Amniotic stem cell (primary cell): ENCODE measurements around the gene SLC5A1.
"Not testable (repeated sequence)": the region's sequence is repeated elsewhere in the genome, so short reads cannot be mapped to it uniquely, and the experiment has no call there.

Experiments
- DNase-seq: peaks from one replicate; lab custom pipeline; 2025; lab: John Stamatoyannopoulos, UW

Gene SLC5A1

GRCh38 chr22:32088084-32088483 is 45.0 kb downstream of the SLC5A1 start:
- no peak for DNase-seq

GRCh38 chr22:32097018-32097417 is 54.0 kb downstream of the SLC5A1 start:
- DNase-seq = no peak

GRCh38 chr22:32097881-32098499 is 54.9 kb downstream of the SLC5A1 start:
- no peak for DNase-seq

- DNase-seq = no peak
These were observed 57.6 kb downstream of the SLC5A1 start for GRCh38 chr22:32100711-32101110.

GRCh38 chr22:32103658-32104315 is 60.7 kb downstream of the SLC5A1 start:
- no peak for DNase-seq

- no peak for DNase-seq
These were observed 63.9 kb downstream of the SLC5A1 start for GRCh38 chr22:32106930-32107329.

- no peak for DNase-seq
These were observed 69.3 kb downstream of the SLC5A1 start for GRCh38 chr22:32112380-32112779.

- DNase-seq = no peak
These were observed 76.6 kb downstream of the SLC5A1 start for GRCh38 chr22:32119568-32120235.

- DNase-seq = no peak
These were observed 77.5 kb downstream of the SLC5A1 start for GRCh38 chr22:32120603-32121002.

GRCh38 chr22:32122899-32123298 is 79.8 kb downstream of the SLC5A1 start:
- no peak for DNase-seq

- no peak for DNase-seq
These were observed 80.6 kb downstream of the SLC5A1 start for GRCh38 chr22:32123657-32124056.

GRCh38 chr22:32127904-32128303 is 84.8 kb downstream of the SLC5A1 start:
- no peak for DNase-seq

- DNase-seq = no peak
These were observed 87.4 kb downstream of the SLC5A1 start for GRCh38 chr22:32130464-32130863.

GRCh38 chr22:32132126-32132525 is 89.1 kb downstream of the SLC5A1 start:
- DNase-seq = no peak

- DNase-seq = no peak
These were observed 89.7 kb downstream of the SLC5A1 start for GRCh38 chr22:32132783-32133182.

- not testable (repeated sequence) for DNase-seq
These were observed 91.7 kb downstream of the SLC5A1 start for GRCh38 chr22:32134796-32135195.

GRCh38 chr22:32135958-32136357 is 92.9 kb downstream of the SLC5A1 start:
- not testable (repeated sequence) for DNase-seq

- not testable (repeated sequence) for DNase-seq
These were observed 93.8 kb downstream of the SLC5A1 start for GRCh38 chr22:32136881-32137280.

GRCh38 chr22:32137731-32138324 is 94.8 kb downstream of the SLC5A1 start:
- not testable (repeated sequence) for DNase-seq

- not testable (repeated sequence) for DNase-seq
These were observed 95.5 kb downstream of the SLC5A1 start for GRCh38 chr22:32138576-32138975.

- not testable (repeated sequence) for DNase-seq
These were observed 97.6 kb downstream of the SLC5A1 start for GRCh38 chr22:32140688-32141087.

- no peak for DNase-seq
These were observed 99.5 kb downstream of the SLC5A1 start for GRCh38 chr22:32142600-32142999.
